GM18517 (cell line): Measurements from ENCODE around the gene IL17RA.

Experiments
- ATAC-seq: cut with Tn5 transposase; IDR thresholded peaks from one replicate; pipeline ENCODE4 v1.9.1; 2021; ENCODE audit warnings: mild to moderate bottlenecking, moderate library complexity; ENCODE audit not compliant: unreplicated experiment

Gene IL17RA

GRCh38 chr22:17105143-17106129 lies 20.6 kb downstream of the IL17RA start:
- ATAC-seq: no peak

- ATAC-seq: no peak
These were observed 21.5 kb downstream of the IL17RA start for GRCh38 chr22:17106161-17106784.

GRCh38 chr22:17106785-17107546 lies 22.2 kb downstream of the IL17RA start:
- no peak for ATAC-seq

- ATAC-seq: no peak
These were observed 22.7 kb downstream of the IL17RA start for GRCh38 chr22:17107547-17107810.

- no peak for ATAC-seq
These were observed 23.7 kb downstream of the IL17RA start for GRCh38 chr22:17108256-17109112.

- no peak for ATAC-seq
These were observed 24.5 kb downstream of the IL17RA start for GRCh38 chr22:17109113-17109865.

- ATAC-seq: no peak
These were observed 25.2 kb downstream of the IL17RA start for GRCh38 chr22:17109976-17110375.

GRCh38 chr22:17110791-17111550 lies 26.2 kb downstream of the IL17RA start:
- no peak for ATAC-seq

GRCh38 chr22:17112491-17113042 lies 27.8 kb downstream of the IL17RA start:
- ATAC-seq: no peak

- ATAC-seq: no peak
These were observed 28.8 kb downstream of the IL17RA start for GRCh38 chr22:17113600-17113999.

GRCh38 chr22:17114173-17114897 lies 29.5 kb downstream of the IL17RA start:
- no peak for ATAC-seq

GRCh38 chr22:17114898-17115235 lies 30.1 kb downstream of the IL17RA start:
- no peak for ATAC-seq

GRCh38 chr22:17115236-17115635 lies 30.4 kb downstream of the IL17RA start:
- no peak for ATAC-seq

- ATAC-seq: no peak
These were observed 31.3 kb downstream of the IL17RA start for GRCh38 chr22:17115945-17116565.

- ATAC-seq: no peak
These were observed 32.0 kb downstream of the IL17RA start for GRCh38 chr22:17116572-17117330.

- ATAC-seq: no peak
These were observed 32.6 kb downstream of the IL17RA start for GRCh38 chr22:17117400-17117799.

GRCh38 chr22:17117890-17118289 lies 33.1 kb downstream of the IL17RA start:
- ATAC-seq: no peak
